ENCODE results near the gene POLR2H.

GRCh38 chr3:184335661-184336546 lies 25.6 kb upstream of the POLR2H start:
- TF ChIP-seq EZH2 (IDR thresholded peaks at IDR 0.05; ENCODE audit: borderline replicate concordance, low read depth, low read length, poor library complexity, severe bottlenecking) (no peak), CTCF (conservative IDR thresholded peaks at IDR 0.05; ENCODE audit: low read depth, low read length) (0 out of 2 replicates have a peak, but pooled peaks have one; percentile 8)
